Caki2 (cell line): ENCODE measurements around the gene IL1RN. TPM values are rescaled to one million over a fixed set of nuclear protein-coding genes. Genes with fewer than 3 reads are reported as not detected.

ENCODE experiments used
- DNase-seq: peaks from one replicate; pipeline ENCODE4 v3.0.0-alpha.2; 2015; ENCODE audit warnings: low read depth
- in situ Hi-C: cut with HindIII; loops from 2 replicates; pipeline ENCODE4 v1.10.0; 2016; ENCODE audit warnings: low sequenced_read_pairs, low pct_unique_long_range_greater_than_20kb, mixed read lengths
- total RNA-seq: library from RNA; depleted of rRNA; stranded (reverse); fragments of >200 nt; shearing (Covaris generic); gene quantifications from 2 replicates; pipeline ENCODE4 v1.2.3, GENCODE V29; 2014; ENCODE audit warnings: low replicate concordance

IL1RN gene
- total RNA-seq, 1 experiment from 2014 or later: 2.6 TPM

GRCh38 chr2:113138428-113139322 is 11.3 kb downstream of the IL1RN start:
- peak; percentile 71 for DNase-seq
- in situ Hi-C loops: loop anchor here (25.0 kb wide), 1 partner anchor 249 kb away; no protein-coding TSS in a partner anchor

- in situ Hi-C loops: loop anchor here (25.0 kb wide), 1 partner anchor 246 kb away; no protein-coding TSS in a partner anchor
- no peak for DNase-seq
These were observed 14.1 kb downstream of the IL1RN start for GRCh38 chr2:113141451-113141850.

GRCh38 chr2:113142290-113142689 is 14.9 kb downstream of the IL1RN start:
- no peak for DNase-seq
- in situ Hi-C loops: loop anchor here (25.0 kb wide), 1 partner anchor 245 kb away; no protein-coding TSS in a partner anchor

- DNase-seq: no peak
- in situ Hi-C loops: loop anchor here (25.0 kb wide), 1 partner anchor 243 kb away; no protein-coding TSS in a partner anchor
These were observed 16.9 kb downstream of the IL1RN start for GRCh38 chr2:113144259-113144658.

GRCh38 chr2:113148606-113149552 is 21.5 kb downstream of the IL1RN start:
- no peak for DNase-seq
- in situ Hi-C loops: loop anchor here (25.0 kb wide), 1 partner anchor 238 kb away; no protein-coding TSS in a partner anchor

GRCh38 chr2:113149553-113150257 is 22.3 kb downstream of the IL1RN start:
- DNase-seq: no peak
- in situ Hi-C loops: loop anchor here (25.0 kb wide), 1 partner anchor 238 kb away; no protein-coding TSS in a partner anchor

- in situ Hi-C loops: no loop called here
- no peak for DNase-seq
These were observed 22.8 kb downstream of the IL1RN start for GRCh38 chr2:113150258-113150601.

- DNase-seq: no peak
- in situ Hi-C loops: no loop called here
These were observed 27.9 kb downstream of the IL1RN start for GRCh38 chr2:113155331-113155730.

GRCh38 chr2:113156278-113157117 is 29.1 kb downstream of the IL1RN start:
- in situ Hi-C loops: no loop called here
- DNase-seq: peak; percentile 42

GRCh38 chr2:113157118-113157896 is 29.9 kb downstream of the IL1RN start:
- DNase-seq: peak; percentile 48

GRCh38 chr2:113157897-113158753 is 30.7 kb downstream of the IL1RN start:
- DNase-seq: peak; percentile 28
- in situ Hi-C loops: no loop called here

More at GRCh38 chr2:113157118-113157896, 29.9 kb downstream of the IL1RN start:
- in situ Hi-C loops: no loop called here

- in situ Hi-C loops: no loop called here
These were observed 31.6 kb downstream of the IL1RN start for GRCh38 chr2:113158884-113159553.

GRCh38 chr2:113160248-113160647 is 32.9 kb downstream of the IL1RN start:
- no peak for DNase-seq
- in situ Hi-C loops: no loop called here

More at GRCh38 chr2:113158884-113159553, 31.6 kb downstream of the IL1RN start:
- DNase-seq: no peak

- no peak for DNase-seq
- in situ Hi-C loops: no loop called here
These were observed 33.6 kb downstream of the IL1RN start for GRCh38 chr2:113160962-113161361.

- in situ Hi-C loops: no loop called here
- no peak for DNase-seq
These were observed 34.8 kb downstream of the IL1RN start for GRCh38 chr2:113162173-113162572.
